Stimulated activated CD8-positive, alpha-beta memory T cell treated with anti-CD3 and anti-CD28 coated beads, Interleukin-7, amount 100 ng/mL, for 24 hours (primary cell): ENCODE data around the gene ABAT.
"Not testable (repeated sequence)": the region's sequence is repeated elsewhere in the genome, so short reads cannot be mapped to it uniquely, and the experiment has no call there.

Source experiments
- DNase-seq: peaks from one replicate; pipeline ENCODE4 v3.0.0-alpha.2; 2020; ENCODE audit warnings: low read depth

ABAT gene

GRCh38 chr16:8649829-8650554 is 24.4 kb upstream of the ABAT start:
- DNase-seq = no peak

GRCh38 chr16:8651958-8652357 is 22.5 kb upstream of the ABAT start:
- not testable (repeated sequence) for DNase-seq

- no peak for DNase-seq
Observed at GRCh38 chr16:8655184-8655717, 19.2 kb upstream of the ABAT start.

- no peak for DNase-seq
Observed at GRCh38 chr16:8656376-8656775, 18.0 kb upstream of the ABAT start.

- no peak for DNase-seq
Observed at GRCh38 chr16:8660841-8661301, 13.5 kb upstream of the ABAT start.

GRCh38 chr16:8661703-8662102 is 12.7 kb upstream of the ABAT start:
- no peak for DNase-seq

GRCh38 chr16:8663192-8664089 is 11.0 kb upstream of the ABAT start:
- no peak for DNase-seq

GRCh38 chr16:8665529-8665928 is 8.9 kb upstream of the ABAT start:
- DNase-seq = no peak

- DNase-seq = no peak
Observed at GRCh38 chr16:8667492-8667891, 6.9 kb upstream of the ABAT start.

DNA sequence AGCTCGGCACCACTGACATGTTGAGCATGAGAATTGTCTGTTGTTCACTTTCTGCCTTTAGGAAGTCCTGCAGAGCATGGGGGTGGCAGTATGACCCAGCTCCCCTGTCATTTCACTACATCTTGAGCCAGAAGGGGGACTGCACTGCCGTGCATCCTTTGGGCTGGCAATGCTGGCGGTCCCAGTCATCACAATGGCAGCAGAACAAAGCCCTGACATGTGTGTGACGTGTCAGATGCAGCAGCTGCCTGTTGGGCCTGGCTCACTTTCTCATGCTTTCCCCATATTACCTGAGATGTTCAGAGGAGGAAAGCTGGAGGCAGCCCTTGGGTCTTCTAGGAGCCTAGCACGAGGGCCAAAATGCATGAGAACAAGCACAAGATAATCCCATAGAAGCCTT is 6.3 kb upstream of the ABAT start:
- DNase-seq = no peak

DNA sequence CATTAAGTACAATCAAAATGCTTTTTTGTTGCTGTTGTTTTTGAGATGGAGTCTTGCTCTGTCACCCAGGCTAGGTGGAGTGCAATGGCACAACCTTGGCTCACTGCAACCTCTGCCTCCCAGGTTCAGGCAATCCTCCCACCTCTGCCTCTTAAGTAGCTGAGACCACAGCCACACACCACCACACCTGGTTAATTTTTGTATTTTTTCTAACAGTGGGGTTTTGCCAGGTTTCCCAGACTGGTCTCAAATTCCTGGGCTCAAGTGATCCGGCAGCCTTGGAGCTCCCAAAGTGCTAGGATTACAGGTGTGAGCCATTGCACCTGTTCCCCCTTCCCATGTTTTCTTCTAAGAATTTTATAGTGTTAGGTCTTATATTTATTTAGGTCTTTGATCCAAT is 4.9 kb upstream of the ABAT start:
- DNase-seq = no peak

DNA sequence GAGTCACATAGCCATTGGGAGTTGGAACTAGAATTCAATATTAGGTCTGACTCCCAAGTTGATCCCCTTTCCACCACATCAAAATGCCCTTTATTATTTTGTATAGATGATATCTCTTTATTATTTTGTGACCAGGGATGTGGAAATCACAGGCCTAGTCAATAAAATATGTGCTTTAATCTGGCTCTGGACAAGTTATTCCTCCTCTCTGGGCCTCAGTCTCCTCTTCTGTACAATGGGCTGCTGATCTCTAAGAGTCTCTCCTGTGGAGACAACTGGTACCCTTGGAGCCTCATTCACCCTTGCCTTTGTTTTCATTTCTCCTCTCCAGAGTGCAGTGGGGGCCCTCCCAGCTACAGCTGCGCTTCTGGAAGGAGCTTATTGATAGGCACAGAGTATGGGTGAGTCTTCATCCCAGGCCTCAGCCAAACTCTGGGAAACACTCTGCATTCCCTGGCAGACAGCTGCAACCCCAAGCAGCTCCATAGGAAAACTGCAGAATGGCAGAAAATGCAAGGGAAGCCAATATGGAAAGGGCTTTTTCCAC is 4.3 kb upstream of the ABAT start:
- DNase-seq = no peak

GRCh38 chr16:8673611-8674412 is 605 bp upstream of the ABAT start:
- DNase-seq = no peak

DNA sequence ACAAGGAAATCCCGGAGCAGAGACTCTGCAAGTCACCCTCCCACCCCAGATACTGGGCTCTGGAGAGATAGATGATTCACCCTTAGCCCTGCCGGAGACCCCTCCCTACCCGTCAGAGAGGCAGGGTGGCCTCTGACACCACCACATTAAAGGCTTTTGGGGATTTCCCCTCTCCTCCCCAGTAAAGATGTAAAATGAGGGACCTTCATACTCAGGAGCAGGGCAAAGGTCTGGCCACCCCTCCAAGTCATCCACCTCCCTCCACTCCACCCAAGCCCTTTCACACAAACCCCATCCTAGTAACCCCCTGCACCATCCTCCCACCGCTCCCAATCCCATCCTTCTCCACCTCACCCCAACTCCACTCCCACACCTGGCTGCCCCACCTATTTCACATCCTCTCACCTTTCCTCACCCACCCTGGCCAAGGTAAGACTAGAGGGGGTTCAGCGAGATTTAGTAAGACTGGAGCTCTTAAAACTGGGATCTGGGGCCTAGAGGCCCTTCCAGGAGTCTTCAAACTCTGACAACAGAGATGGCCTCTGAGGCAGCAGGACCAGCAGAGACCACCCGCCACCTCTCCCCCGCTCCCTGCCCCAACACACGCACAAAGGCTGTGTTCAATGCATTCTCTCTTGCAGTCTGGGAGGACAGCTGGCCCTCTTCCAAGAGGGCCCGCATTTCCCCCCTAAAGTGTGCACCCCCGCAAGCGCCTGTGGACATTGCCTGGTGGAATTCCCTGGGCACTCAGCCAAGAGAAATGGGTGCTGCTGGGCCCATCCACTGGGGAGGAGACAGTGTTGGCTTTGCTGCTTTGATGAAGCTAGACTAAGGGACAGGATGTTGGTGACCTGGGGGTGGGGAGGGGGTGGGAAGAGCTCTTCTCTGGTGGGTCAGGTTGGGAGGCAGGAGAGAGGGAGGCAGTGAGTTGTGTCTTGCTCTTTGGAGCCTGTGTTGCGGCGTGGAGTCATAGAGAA is 1.1 kb downstream of the ABAT start:
- no peak for DNase-seq

- no peak for DNase-seq
Observed at GRCh38 chr16:8676160-8676547, 1.7 kb downstream of the ABAT start.

- DNase-seq = no peak
Observed at GRCh38 chr16:8676737-8677375, 2.4 kb downstream of the ABAT start.

DNA sequence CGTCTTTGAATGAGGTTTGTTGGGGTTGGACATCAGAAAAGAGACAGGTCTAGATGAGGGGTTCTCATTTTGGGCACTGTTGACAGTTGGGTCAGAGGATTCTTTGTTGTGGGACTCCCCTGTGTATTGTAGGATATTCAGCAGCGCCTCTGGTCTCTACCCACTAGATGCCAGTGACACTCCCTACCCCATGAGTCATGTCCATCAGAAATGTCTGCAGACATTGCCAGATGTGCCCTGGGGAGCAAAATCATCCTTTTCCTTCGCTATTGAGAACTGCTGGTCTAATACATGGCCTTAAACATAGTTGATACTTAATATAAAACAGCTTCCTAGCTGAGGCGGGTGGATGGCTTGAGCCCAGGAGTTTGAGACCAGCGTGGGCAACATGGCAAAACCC is 3.1 kb downstream of the ABAT start:
- no peak for DNase-seq

GRCh38 chr16:8678068-8678927 is 3.9 kb downstream of the ABAT start:
- DNase-seq = no peak

- no peak for DNase-seq
Observed at GRCh38 chr16:8679151-8679550, 4.7 kb downstream of the ABAT start.
